Ovary (tissue), 9 donors: ENCODE measurements around the gene NOVA2. TPM values are rescaled to one million over a fixed set of nuclear protein-coding genes. Genes with fewer than 3 reads are reported as not detected.

Experiments
- DNase-seq, 5 donors: peaks; one replicate each; pipeline ENCODE4 v3.0.0-alpha.2; 2019 to 2020
- H3K27ac ChIP-seq, 2 donors: fragments of 200-600 bp; one replicate each; pipeline versions ENCODE4 v1.5.1 to v1.8.0; 2019 to 2022
- H3K27me3 ChIP-seq: fragments of 200-600 bp; one replicate; pipeline ENCODE4 v1.8.0; 2022
- H3K36me3 ChIP-seq: fragments of 200-600 bp; sonication (generic); one replicate; pipeline ENCODE4 v1.5.1; 2019
- H3K4me1 ChIP-seq: one replicate; pipeline ENCODE4 v1.8.1; 2013; ENCODE audit warnings: mild to moderate bottlenecking, moderate library complexity; ENCODE audit not compliant: insufficient read depth
- H3K4me3 ChIP-seq: fragments of 200-600 bp; sonication (generic); one replicate; pipeline ENCODE4 v1.5.1; 2017
- H3K9me3 ChIP-seq, 2 donors: fragments of 200-600 bp in 1 of 2; sonication (generic) in 1 of 2; one replicate each; pipeline versions ENCODE4 v1.5.1 to v1.8.1; 2013 to 2019; ENCODE audit warnings: mild to moderate bottlenecking in 1 of 2, moderate library complexity in 1 of 2
- EP300 ChIP-seq: sonication (generic); formaldehyde crosslinking; IDR thresholded peaks from one replicate; pipeline ENCODE4 v1.6.1; 2017; ENCODE audit warnings: antibody characterized with exemption
- POLR2A ChIP-seq: fragments of 450-650 bp; IDR thresholded peaks from one replicate; pipeline ENCODE4 v1.6.1; 2017; ENCODE audit warnings: antibody characterized with exemption, mild to moderate bottlenecking, moderate library complexity
- WGBS, 3 donors: extraction: QIAGEN DNeasy Blood & Tissue Kit in 1 of 3; methylation state at CpG; one replicate each; pipeline versions ENCODE4 v1.1.5 to v1.1.7; 2013 to 2017; 5-methylcytosine and 5-hydroxymethylcytosine counted together
- intact Hi-C, 4 donors: fragments of 100-400 bp; cut with DNase I; formaldehyde crosslinking; loops; one replicate each; pipeline versions ENCODE4 v1.11.0 to v1.15.1; 2022 to 2023
- polyA plus RNA-seq, 2 donors: library from polyadenylated mRNA; stranded (reverse); fragments of 200-250 nt in 1 of 2; fragments of 350-450 nt in 1 of 2; fragmentation: Illumina TruSeq in 1 of 2; extraction: RNeasy Lipid Tissue Mini Kit (QIAGEN cat#74804) in 1 of 2; gene quantifications; one replicate each; pipeline ENCODE4 v1.2.3, GENCODE V29; 2013 to 2014
- total RNA-seq, 7 donors: library from RNA; depleted of rRNA in 2 of 7; stranded (reverse); fragments of >200 nt in 2 of 7; fragmentation: NEBNext Ultra II Directional in 3 of 7; extraction: Animal tissue kit (Norgen Biotek cat#: 25700) in 3 of 7; gene quantifications; one replicate each; pipeline versions ENCODE4 v1.1.0 to v1.2.4, GENCODE V29; 2016 to 2023
- TF ChIP-seq, protein P1 (sequence below), 3 donors: fragments of 450-650 bp in 2 of 3; fragments of 200-600 bp in 1 of 3; IDR thresholded peaks; one replicate each; pipeline versions ENCODE4 v1.5.1 to v1.8.0; 2016 to 2022; ENCODE audit warnings: antibody characterized with exemption in 3 of 3, mild to moderate bottlenecking in 1 of 3
- donor health status: DM: no; HTN: no; CAD: no; lungs with moderate emphysema.
- donor health status: DM: no; HTN: no; CAD: no.
- donor health status: Bipolar disorder and iron deficiency.
- donor health status: DM: yes; HTN: yes; CAD: no.
- donor health status: DM: no; HTN: no; CAD: no.
- donor health status: DM: yes; HTN: yes; CAD: no.

Gene NOVA2
- total and polyA plus RNA-seq, 9 donors: 0.23 to 4.8 (median 2.2) TPM

DNA sequence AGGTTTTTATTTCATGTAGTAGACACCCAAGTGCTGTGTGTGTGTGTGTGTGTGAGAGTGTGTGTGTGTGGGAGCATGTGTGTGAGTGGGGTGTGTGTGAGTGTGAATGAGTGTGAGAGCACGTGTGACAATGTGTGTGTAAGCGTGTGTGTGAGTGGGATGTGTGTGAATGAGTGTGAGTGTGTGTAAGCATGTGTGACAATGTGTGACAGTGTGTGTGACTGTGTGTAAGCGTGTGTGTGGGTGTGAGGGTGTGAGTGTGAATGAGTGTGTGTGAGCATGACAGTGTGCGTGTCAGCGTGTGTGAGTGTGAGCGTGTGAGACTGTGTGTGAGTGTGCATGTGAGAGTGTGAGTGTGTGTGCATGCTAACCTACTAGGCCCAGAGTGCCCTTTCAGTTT is 15.3 kb downstream of the NOVA2 start:
- no peak for DNase-seq
- H3K4me1 ChIP-seq: no peaks in the 10 kb centered on the region
- peaks cover 0 to 3% of the 10 kb centered on the region in 2 donors for H3K9me3 ChIP-seq
- H3K4me3 ChIP-seq: no peak overlapping the region
- no peak overlapping the region for H3K27ac ChIP-seq
- H3K27me3 ChIP-seq: no peaks in the 10 kb centered on the region
- 75 to 90% (median 87%) methylated on average over 6 of the region's 6 CpGs for WGBS, 3 donors
- TF ChIP-seq, protein P1, sequence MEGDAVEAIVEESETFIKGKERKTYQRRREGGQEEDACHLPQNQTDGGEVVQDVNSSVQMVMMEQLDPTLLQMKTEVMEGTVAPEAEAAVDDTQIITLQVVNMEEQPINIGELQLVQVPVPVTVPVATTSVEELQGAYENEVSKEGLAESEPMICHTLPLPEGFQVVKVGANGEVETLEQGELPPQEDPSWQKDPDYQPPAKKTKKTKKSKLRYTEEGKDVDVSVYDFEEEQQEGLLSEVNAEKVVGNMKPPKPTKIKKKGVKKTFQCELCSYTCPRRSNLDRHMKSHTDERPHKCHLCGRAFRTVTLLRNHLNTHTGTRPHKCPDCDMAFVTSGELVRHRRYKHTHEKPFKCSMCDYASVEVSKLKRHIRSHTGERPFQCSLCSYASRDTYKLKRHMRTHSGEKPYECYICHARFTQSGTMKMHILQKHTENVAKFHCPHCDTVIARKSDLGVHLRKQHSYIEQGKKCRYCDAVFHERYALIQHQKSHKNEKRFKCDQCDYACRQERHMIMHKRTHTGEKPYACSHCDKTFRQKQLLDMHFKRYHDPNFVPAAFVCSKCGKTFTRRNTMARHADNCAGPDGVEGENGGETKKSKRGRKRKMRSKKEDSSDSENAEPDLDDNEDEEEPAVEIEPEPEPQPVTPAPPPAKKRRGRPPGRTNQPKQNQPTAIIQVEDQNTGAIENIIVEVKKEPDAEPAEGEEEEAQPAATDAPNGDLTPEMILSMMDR (IDR thresholded peaks at IDR 0.05): no peak
- TF ChIP-seq EP300 (no peak), POLR2A (no peak)
- intact Hi-C loops: no loop called here
- H3K36me3 ChIP-seq: no peaks in the 10 kb centered on the region

DNA sequence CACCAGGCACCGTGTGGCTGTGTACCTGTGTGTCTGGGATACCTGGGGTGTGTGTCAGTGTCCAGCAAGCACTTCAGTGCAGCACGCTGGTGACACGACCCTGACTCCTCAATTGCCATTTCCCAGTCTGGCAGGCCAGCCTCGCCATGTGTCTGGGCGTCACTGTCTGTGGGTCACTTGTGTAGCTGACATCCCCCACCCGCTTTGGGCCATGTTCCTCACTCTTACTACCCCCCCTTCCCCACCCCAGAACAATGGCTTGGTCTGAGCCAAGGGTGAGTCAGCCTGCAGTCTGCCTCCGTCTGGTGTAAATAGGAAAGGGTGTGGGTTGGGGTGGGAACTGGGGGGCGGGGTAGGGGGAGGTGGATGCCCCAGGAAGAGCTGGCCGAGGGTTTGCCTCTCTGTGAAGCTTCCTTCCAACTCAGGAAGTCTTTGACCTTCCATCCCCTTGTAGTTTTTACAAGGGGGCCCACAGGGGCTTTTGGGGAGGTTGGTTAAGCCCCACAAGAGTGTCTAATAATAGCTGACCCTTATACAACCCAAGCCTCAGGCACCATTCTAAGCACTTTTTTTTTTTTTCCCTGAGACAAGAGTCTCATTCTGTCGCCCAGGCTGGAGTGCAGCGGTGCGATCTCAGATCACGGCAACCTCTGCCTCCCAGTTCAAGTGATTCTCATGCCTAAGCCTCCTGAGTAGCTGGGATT is 17.6 kb downstream of the NOVA2 start:
- Histone ChIP-seq H3K4me1 (no peaks in the 10 kb centered on the region), H3K9me3 (peaks cover 0 to 3% of the 10 kb centered on the region in 2 donors), H3K36me3 (no peaks in the 10 kb centered on the region), H3K4me3 (no peak overlapping the region), H3K27me3 (no peaks in the 10 kb centered on the region), H3K27ac (no peak overlapping the region)
- intact Hi-C loops: no loop called here
- peak in 1 of 5 donors; percentile 35 for DNase-seq
- TF ChIP-seq, protein P1 (IDR thresholded peaks at IDR 0.05): no peak
- TF ChIP-seq POLR2A: no peak
- no peak for TF ChIP-seq EP300
- 53 to 56% (median 53%) methylated on average over 13 of the region's 13 CpGs for WGBS, 3 donors

- no peak overlapping the region for H3K4me3 ChIP-seq
- no peak for DNase-seq
- no peaks in the 10 kb centered on the region for H3K27me3 ChIP-seq
- H3K9me3 ChIP-seq: peaks cover 0 to 3% of the 10 kb centered on the region in 2 donors
- TF ChIP-seq, protein P1 (IDR thresholded peaks at IDR 0.05): no peak
- TF ChIP-seq EP300 (no peak), POLR2A (no peak)
- H3K4me1 ChIP-seq: no peaks in the 10 kb centered on the region
- no peak overlapping the region for H3K27ac ChIP-seq
- intact Hi-C loops: no loop called here
- no peaks in the 10 kb centered on the region for H3K36me3 ChIP-seq
- 11 to 20% (median 12%) methylated on average over 8 to 9 of the region's 9 CpGs for WGBS, 3 donors
Observed at GRCh38 chr19:45954156-45954555, 19.5 kb downstream of the NOVA2 start.

DNA sequence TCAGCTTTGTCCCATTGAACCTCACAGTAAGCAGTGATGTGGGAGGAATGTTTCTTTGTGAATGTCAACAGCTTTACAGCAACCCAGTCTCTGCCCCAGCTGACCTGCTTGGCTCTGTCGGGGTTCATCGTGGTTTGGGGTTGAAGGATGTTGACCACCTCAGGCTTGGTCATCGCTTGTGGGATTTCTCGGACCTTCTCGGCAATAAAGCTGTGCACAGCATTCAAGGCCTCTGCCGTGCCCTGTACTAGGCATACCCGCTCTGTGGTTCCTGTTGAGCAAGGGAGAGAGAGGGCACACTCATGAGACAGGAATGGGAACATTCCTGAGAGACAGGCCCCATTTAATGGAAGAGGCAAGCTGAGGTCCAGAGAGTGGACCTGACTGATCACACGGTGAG is 20.0 kb downstream of the NOVA2 start:
- intact Hi-C loops: no loop called here
- Histone ChIP-seq H3K27me3 (no peaks in the 10 kb centered on the region), H3K9me3 (peaks cover 0 to 3% of the 10 kb centered on the region in 2 donors), H3K36me3 (no peaks in the 10 kb centered on the region), H3K27ac (no peak overlapping the region), H3K4me3 (no peak overlapping the region), H3K4me1 (no peaks in the 10 kb centered on the region)
- TF ChIP-seq, protein P1 (IDR thresholded peaks at IDR 0.05): no peak
- TF ChIP-seq POLR2A (no peak), EP300 (no peak)
- DNase-seq: no peak
- WGBS, 3 donors: 86 to 93% (median 89%) methylated on average over 8 of the region's 8 CpGs
